Measurements from ENCODE around the gene GMDS. TPM values are rescaled to one million over a fixed set of nuclear protein-coding genes. Genes with fewer than 3 reads are reported as not detected.
"Not testable (repeated sequence)": the region's sequence is repeated elsewhere in the genome, so short reads cannot be mapped to it uniquely, and the experiment has no call there.

The GMDS gene
- total RNA-seq, 1 donor from 2014 or later: 14.4 TPM

GRCh38 chr6:1775441-1775840 lies 470.0 kb downstream of the GMDS start:
- DNase-seq (ENCODE audit: low spot score): peak; percentile 45

- no peak for DNase-seq (ENCODE audit: low spot score)
These were observed 471.0 kb downstream of the GMDS start for GRCh38 chr6:1774226-1774915.

DNA sequence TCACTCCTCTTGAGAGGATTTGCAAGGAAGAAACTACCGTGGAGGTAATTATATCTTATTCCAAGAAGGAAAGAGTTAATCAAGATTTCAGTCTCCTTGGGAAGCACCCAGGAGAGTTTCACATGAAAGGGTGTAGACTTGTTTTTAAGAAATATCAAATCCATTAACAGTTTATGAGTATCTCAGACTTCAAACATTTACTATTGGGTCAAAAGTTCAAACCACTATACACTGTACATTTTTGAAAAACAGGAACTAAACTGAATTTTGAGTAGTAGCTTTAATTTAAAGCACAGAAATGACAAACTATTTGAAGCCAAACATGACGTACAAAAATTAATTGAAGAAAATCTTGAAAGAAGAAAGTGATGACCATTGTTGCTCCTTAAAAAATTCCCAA lies 471.7 kb downstream of the GMDS start:
- DNase-seq (ENCODE audit: low spot score): no peak

DNA sequence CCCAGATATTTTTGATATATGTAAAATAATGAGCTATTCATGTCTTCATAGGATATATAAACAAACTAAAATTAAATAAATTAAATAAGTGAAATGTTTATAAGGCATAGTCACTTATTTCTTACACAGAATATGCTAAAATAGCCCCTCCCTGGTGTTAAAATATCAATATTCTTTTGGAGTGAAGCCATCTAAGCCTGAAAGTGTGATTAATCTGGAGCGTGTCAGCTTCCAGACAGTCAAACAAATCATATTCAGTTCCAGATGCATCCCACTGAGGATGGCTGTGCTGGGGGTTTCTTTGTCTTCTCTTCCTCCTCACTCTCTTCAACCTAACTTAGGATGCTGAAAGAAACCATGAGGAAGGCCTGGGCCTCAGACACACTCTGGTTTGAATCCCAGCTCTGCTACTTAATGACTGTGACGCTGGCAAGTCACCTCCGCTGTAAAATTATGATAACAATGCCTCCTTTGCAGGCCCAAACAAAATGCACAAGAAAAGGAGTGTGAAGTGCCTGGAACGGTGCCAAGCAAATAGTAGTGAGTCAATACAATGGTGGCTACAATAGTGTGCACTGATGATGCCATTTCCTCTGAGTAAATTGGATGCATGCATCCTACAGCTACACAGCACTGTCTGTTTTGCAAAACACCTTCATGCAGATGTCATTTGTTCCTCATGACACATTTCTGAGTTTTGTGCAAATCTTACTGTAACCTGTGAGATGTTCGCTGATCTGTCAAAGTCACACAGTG lies 474.3 kb downstream of the GMDS start:
- DNase-seq (ENCODE audit: low spot score): no peak

DNA sequence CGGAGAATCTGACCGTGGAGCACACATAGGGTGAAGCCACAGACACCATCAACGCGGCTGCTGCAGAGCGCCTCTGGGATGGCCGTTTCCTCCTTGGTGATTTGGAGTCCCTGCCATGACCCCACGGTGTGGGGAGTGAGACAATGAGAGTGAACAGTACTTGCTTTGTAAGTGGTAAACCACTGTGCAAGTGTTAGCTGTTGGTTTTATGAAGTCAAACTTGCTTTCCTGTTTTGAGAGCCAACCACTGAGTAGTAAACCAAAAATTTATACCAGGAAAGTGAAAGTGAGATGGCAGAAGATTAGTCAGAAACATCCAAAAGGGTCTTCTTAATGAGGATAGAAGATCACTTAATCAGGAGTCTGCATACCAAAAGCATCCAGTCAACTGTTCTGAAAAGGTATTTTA lies 475.0 kb downstream of the GMDS start:
- DNase-seq (ENCODE audit: low spot score): no peak

GRCh38 chr6:1767481-1768246 lies 477.7 kb downstream of the GMDS start:
- peak; percentile 62 for DNase-seq (ENCODE audit: low spot score)

DNA sequence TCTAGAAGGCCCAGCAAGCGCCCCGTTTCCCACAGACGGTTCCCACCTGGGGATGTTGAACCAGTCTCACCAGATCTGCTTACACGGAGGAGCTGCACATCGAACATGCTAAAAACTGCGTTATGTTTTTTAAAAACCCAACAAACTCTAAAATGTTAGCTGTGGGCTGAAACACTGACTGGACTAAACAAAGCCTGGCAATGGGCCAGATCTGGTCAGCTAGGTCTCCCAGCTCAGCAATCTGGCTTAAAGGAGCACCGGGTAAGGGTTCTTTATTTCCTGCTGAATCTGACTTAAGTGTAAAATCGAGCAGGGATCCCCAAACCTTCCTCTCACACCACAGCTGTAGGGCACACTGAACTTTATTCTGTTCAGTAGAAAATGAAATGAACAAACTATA lies 478.8 kb downstream of the GMDS start:
- no peak for DNase-seq (ENCODE audit: low spot score)

- no peak for DNase-seq (ENCODE audit: low spot score)
These were observed 480.1 kb downstream of the GMDS start for GRCh38 chr6:1765160-1765903.

DNA sequence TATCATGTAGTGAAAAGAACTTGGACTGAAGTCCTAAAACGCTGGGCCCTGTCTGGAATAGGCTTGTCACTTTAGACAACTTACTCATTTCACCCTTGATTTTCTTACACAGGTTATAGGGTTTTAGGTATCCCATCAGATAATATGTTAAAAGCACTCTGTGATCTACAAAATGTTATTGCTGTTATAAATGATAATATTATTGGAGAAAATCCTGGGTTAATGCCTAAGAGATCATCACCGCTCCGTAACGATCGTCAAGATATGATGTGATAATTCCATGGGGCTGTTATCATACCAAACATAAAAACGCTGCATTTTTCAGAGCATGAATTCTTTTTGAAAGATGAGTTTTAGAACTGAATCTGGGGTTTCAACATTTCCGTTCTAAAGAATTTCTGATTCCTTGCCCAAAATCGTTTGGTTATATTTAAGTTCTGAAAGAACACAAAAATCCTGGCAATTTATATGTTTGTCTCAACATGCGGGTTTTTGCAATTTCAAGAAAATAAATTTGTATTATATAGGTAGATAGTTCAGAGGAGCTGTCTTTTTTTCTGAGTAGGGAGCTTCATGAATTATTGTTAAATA lies 480.9 kb downstream of the GMDS start:
- peak; percentile 67 for DNase-seq (ENCODE audit: low spot score)

DNA sequence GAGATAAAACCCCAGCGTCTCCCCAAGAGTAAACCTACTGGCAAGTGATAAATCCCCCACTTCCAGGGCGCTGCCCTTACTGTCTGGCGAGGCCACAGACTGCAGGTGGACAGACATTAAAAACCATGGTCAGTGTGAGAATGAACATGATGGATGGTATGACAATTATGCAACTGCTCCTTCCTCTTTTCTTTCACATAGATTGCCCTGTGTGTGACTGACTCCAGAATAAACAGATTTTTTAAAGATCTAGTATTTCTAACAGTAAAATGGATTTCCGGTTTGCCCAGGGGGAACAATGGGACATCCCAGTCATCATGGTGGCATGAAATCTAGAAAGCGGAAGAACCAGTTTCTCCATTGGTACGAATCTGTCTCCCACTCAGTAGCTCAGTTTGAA lies 482.0 kb downstream of the GMDS start:
- DNase-seq (ENCODE audit: low spot score): no peak

- no peak for DNase-seq (ENCODE audit: low spot score)
These were observed 483.2 kb downstream of the GMDS start for GRCh38 chr6:1762203-1762602.

DNA sequence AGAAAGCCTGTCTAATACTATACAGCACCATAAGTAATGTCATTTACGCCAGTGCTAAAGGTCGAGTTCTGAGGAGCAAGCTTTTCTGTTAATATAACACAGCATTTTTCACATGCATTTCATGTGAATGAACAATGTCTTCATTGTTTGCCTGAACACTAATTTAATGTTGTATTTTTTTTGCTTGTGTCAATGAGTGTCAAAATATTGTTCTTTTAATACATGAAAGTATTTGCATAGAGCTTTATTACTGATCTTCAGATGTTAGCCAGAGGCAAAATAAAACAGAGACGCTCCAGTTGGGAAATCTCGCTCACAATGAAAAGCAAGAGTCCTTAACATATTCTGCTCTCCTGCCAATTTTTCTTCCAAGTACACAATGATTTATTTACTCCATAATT lies 483.9 kb downstream of the GMDS start:
- no peak for DNase-seq (ENCODE audit: low spot score)

DNA sequence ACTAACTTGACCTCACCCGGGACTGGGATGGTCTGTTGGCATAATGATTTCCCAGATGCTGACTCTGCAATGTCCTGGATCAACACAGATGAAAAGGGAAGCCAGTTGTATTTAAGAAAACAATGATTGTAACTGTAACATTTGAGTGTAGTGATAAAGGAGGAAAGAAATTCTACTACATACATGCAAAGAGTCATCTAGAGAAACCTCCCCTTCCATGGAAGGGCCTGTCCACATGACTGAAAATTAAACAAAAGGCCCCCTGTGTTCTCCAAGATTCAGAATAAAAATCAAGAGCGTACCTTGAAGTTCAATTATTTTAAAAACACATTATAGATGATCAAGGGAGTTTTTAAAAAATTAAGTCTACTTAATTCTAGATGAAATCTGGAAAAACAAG lies 484.5 kb downstream of the GMDS start:
- DNase-seq (ENCODE audit: low spot score): no peak

- DNase-seq (ENCODE audit: low spot score): no peak
These were observed 485.5 kb downstream of the GMDS start for GRCh38 chr6:1759870-1760269.

- DNase-seq (ENCODE audit: low spot score): no peak
These were observed 487.2 kb downstream of the GMDS start for GRCh38 chr6:1758076-1758679.

DNA sequence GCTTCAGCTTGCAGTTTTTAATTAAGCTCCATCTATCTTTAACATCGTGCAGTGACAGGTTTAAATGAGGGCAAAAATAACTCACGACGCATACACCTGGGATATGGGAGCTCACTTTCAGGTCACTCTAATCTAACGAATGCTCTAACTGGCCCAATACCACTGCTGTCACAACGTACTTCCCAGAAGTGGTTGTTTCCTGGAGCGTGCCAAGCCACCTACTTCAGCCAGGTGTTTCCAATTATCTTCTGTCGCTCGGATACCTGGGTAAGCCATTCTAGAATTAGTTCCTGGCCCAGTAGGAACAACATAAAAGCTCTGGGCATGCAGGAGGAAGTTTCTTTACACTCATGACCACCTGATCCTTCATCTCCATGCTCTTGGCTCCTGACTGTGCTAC lies 488.3 kb downstream of the GMDS start:
- no peak for DNase-seq (ENCODE audit: low spot score)

DNA sequence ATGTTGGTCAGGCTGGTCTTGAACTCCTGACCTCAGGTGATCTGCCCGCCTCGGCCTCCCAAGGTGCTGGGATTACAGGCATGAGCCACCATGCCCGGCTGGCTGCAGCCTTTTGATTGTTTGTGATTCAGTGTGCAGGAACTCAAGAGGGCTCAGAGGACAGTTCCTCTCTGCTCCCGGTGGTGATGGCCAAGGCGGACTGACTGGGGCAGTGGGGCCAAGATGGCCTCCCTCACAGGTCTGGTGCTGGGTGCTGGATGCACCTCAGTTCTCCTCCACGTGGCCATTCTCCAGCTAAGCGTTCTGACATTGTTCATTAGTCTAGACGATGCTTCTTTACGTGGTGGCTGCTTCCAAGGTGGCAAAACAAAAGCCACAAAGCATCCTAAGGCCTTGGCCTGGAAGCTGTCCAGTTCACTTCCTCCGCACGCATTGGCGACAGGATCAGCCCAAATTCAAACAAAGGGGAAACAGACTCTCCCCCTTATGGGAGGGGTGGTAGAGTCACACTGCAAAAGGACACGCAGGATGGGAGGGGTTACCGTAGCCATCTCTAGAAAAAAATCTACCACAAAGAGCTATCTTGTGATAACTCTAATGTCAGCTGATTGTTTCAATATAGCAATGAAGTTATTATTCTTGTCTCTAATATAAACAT lies 488.8 kb downstream of the GMDS start:
- DNase-seq (ENCODE audit: low spot score): no peak

DNA sequence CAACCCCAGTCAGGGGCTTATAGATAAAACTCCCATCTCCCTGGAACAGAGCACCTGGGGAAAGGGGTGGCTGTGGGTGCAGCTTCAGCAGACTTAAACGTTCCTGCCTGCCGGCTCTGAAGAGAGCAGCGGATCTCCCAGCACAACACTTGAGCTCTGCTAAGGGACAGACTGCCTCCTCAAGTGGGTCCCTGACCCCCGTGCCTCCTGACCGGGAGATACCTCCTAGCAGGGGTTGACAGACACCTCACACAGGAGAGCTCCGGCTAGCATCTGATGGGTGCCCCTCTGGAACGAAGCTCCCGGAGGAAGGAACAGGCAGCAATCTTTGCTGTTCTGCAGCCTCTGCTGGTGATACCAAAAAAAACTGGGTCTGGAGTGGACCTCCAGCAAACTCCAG lies 494.3 kb downstream of the GMDS start:
- DNase-seq (ENCODE audit: low spot score): not testable (repeated sequence)

GRCh38 chr6:1749041-1749440 lies 496.4 kb downstream of the GMDS start:
- DNase-seq (ENCODE audit: low spot score): no peak

GRCh38 chr6:1747531-1747930 lies 497.9 kb downstream of the GMDS start:
- DNase-seq (ENCODE audit: low spot score): no peak

DNA sequence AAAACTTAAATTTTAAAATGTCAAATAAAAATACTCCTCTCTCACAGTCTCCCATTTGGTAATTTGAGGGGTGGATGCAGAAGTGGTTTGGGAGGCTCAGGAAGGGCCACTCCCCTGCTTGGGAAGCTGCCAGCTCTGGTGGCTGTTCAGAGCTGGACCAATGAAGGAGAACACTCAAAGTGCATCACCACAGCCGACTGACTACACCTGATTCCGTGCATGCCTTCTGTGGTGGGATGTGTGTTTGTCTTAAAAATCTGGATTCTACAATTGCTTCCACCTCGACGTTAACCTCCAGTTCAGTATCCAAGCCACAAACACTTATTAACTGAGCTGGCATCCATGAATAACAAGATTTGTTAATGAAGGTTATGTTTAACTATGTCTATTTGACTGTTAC lies 498.4 kb downstream of the GMDS start:
- no peak for DNase-seq (ENCODE audit: low spot score)
